Uterus (tissue), 4 donors: Measurements from ENCODE around the gene SAMD4A. TPM values are rescaled to one million over a fixed set of nuclear protein-coding genes. Genes with fewer than 3 reads are reported as not detected.

Experiments
- DNase-seq, 2 donors: peaks; one replicate each; pipeline ENCODE4 v3.0.0-alpha.2; 2019 to 2020
- H3K27ac ChIP-seq, 2 donors: fragments of 200-600 bp; sonication (generic); 1 replicate in 1 of 2; 2 replicates in 1 of 2; pipeline ENCODE4 v1.5.1; 2016 to 2018
- H3K27me3 ChIP-seq, 2 donors: fragments of 200-600 bp; sonication (generic); one replicate each; pipeline ENCODE4 v1.5.1; 2018 to 2019; ENCODE audit warnings: control low read depth in 1 of 2
- H3K36me3 ChIP-seq, 2 donors: fragments of 200-600 bp; sonication (generic); one replicate each; pipeline ENCODE4 v1.5.1; 2019; ENCODE audit warnings: control low read depth in 1 of 2
- H3K4me1 ChIP-seq, 2 donors: fragments of 200-600 bp; sonication (generic); one replicate each; pipeline ENCODE4 v1.5.1; 2018 to 2019; ENCODE audit warnings: control low read depth in 1 of 2
- H3K4me3 ChIP-seq, 2 donors: fragments of 200-600 bp; sonication (generic); 1 replicate in 1 of 2; 2 replicates in 1 of 2; pipeline ENCODE4 v1.5.1; 2018 to 2019; ENCODE audit warnings: mild to moderate bottlenecking in 1 of 2
- H3K9me3 ChIP-seq, 2 donors: fragments of 200-600 bp; sonication (generic); one replicate each; pipeline ENCODE4 v1.5.1; 2019; ENCODE audit warnings: control low read depth in 1 of 2
- POLR2A ChIP-seq, 2 donors: fragments of 450-650 bp; IDR thresholded peaks; one replicate each; pipeline ENCODE4 v1.6.1; 2016; ENCODE audit warnings: antibody characterized with exemption in 2 of 2, mild to moderate bottlenecking in 1 of 2, moderate library complexity in 1 of 2
- intact Hi-C: fragments of 100-400 bp; cut with DNase I; formaldehyde crosslinking; loops from one replicate; pipeline ENCODE4 v1.15.1; 2023; ENCODE audit warnings: low total_unique reads
- total RNA-seq, 4 donors: library from RNA; depleted of rRNA in 3 of 4; stranded (reverse); fragments of >200 nt in 3 of 4; gene quantifications; one replicate each; pipeline versions ENCODE4 v1.1.0 to v1.2.4, GENCODE V29; 2014 to 2023
- TF ChIP-seq, protein P1 (sequence below), 4 experiments: fragments of 200-600 bp in 2 of 4; fragments of 450-650 bp in 2 of 4; sonication (generic) in 2 of 4; IDR thresholded peaks; one replicate each; pipeline ENCODE4 v1.5.1; 2016 to 2019; ENCODE audit warnings: antibody characterized with exemption in 4 of 4, mild to moderate bottlenecking in 2 of 4, moderate library complexity in 1 of 4
- donor health status: DM: yes; HTN: yes; CAD: no.

The SAMD4A gene
- total RNA-seq, 4 donors from 2014 or later: 46.9 to 67.8 (median 55.0) TPM

DNA sequence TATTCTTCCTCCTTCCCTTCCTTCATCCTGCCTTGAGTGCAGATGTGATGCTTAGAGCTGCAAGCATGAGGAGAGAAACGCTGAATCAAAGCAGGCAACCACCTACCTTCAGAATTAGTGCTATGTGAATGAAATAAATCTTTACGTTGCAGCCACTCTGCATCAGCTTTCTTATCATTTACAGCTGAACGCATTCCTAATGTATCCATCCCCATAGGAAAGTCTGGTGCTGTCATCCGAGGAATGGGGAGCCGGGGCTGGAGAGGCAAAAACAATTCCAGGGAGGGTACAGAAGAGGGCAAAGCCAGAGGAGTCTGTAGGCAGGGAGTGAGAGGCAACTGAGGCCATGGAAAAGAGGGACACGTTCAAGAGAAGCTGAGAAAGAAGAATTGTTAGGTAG lies 245.7 kb downstream of the SAMD4A start:
- no peak overlapping the region for H3K27ac ChIP-seq
- intact Hi-C loops: no loop called here
- H3K9me3 ChIP-seq: no peaks in the 10 kb centered on the region
- no peak overlapping the region for H3K4me3 ChIP-seq
- no peaks in the 10 kb centered on the region for H3K4me1 ChIP-seq
- H3K27me3 ChIP-seq: no peaks in the 10 kb centered on the region
- DNase-seq: no peak
- TF ChIP-seq, protein P1, sequence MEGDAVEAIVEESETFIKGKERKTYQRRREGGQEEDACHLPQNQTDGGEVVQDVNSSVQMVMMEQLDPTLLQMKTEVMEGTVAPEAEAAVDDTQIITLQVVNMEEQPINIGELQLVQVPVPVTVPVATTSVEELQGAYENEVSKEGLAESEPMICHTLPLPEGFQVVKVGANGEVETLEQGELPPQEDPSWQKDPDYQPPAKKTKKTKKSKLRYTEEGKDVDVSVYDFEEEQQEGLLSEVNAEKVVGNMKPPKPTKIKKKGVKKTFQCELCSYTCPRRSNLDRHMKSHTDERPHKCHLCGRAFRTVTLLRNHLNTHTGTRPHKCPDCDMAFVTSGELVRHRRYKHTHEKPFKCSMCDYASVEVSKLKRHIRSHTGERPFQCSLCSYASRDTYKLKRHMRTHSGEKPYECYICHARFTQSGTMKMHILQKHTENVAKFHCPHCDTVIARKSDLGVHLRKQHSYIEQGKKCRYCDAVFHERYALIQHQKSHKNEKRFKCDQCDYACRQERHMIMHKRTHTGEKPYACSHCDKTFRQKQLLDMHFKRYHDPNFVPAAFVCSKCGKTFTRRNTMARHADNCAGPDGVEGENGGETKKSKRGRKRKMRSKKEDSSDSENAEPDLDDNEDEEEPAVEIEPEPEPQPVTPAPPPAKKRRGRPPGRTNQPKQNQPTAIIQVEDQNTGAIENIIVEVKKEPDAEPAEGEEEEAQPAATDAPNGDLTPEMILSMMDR (IDR thresholded peaks at IDR 0.05): no peak
- no peak for TF ChIP-seq POLR2A (IDR thresholded peaks at IDR 0.05)
- H3K36me3 ChIP-seq: no peaks in the 10 kb centered on the region

DNA sequence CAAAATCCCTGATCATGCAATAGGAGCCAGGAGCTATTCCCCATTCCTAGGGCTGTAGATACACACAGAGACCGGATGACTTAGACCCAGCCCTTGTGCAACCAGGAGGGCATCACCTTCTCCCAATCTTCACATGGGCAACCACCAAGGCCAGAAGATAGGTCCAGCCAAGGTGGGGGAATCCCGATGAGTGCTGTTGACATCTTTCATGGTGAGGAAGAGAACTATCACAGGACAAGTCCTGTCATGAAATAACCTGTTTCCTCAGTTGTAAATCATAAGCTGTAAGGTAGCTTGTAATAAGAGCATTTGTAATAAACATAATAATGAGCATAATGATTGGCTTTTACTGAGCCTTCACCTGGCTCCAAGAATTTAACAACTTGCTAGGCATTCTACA lies 246.2 kb downstream of the SAMD4A start:
- TF ChIP-seq POLR2A (IDR thresholded peaks at IDR 0.05): no peak
- TF ChIP-seq, protein P1 (IDR thresholded peaks at IDR 0.05): no peak
- H3K4me3 ChIP-seq: no peak overlapping the region
- intact Hi-C loops: no loop called here
- no peaks in the 10 kb centered on the region for H3K27me3 ChIP-seq
- H3K27ac ChIP-seq: no peak overlapping the region
- H3K9me3 ChIP-seq: no peaks in the 10 kb centered on the region
- DNase-seq: no peak
- no peaks in the 10 kb centered on the region for H3K4me1 ChIP-seq
- no peaks in the 10 kb centered on the region for H3K36me3 ChIP-seq

DNA sequence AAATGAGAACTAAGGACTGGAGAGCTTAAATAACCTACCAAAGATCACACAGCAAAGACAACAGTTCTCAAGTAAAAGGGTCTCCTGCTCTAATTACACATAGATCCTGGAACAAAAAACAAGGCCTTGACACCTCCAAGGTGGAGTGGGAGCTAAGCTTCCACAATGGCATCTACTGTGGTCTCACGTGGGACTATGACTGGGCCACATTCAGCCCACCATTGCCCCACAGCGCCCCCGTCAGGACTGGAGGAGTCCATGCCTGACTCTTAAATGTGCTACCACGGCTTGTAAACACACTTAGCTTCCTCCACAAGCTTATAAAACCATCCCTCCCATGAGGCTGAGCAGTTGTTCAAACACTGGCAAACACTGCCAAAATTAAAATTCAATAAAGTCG lies 247.1 kb downstream of the SAMD4A start:
- intact Hi-C loops: no loop called here
- TF ChIP-seq, protein P1 (IDR thresholded peaks at IDR 0.05): no peak
- no peak for TF ChIP-seq POLR2A (IDR thresholded peaks at IDR 0.05)
- H3K27ac ChIP-seq: no peak overlapping the region
- H3K4me1 ChIP-seq: no peaks in the 10 kb centered on the region
- DNase-seq: no peak
- H3K9me3 ChIP-seq: no peaks in the 10 kb centered on the region
- H3K4me3 ChIP-seq: no peak overlapping the region
- H3K36me3 ChIP-seq: no peaks in the 10 kb centered on the region
- no peaks in the 10 kb centered on the region for H3K27me3 ChIP-seq

DNA sequence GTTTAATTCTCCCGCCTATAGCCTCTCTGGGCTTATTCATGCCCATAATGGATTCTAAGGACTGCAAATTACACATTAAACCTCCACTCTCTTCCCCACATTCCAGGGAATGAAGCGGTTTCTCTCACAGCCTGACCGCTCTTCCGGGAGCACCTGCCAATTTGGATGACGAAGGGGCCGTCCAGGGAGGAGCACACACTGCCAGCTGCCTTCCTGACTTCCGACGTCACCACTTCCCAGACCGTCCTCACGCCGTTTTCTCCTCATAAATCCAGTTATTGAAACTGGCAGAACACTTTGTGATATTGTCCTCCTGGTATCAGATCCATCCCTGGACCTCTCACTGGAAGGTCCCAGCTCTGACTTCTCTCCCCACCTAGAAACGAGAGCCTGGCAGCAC lies 248.1 kb downstream of the SAMD4A start:
- Histone ChIP-seq H3K4me1 (no peaks in the 10 kb centered on the region), H3K27ac (no peak overlapping the region), H3K27me3 (no peaks in the 10 kb centered on the region), H3K36me3 (no peaks in the 10 kb centered on the region), H3K4me3 (no peak overlapping the region), H3K9me3 (no peaks in the 10 kb centered on the region)
- intact Hi-C loops: no loop called here
- DNase-seq: no peak
- TF ChIP-seq POLR2A (IDR thresholded peaks at IDR 0.05): no peak
- TF ChIP-seq, protein P1 (IDR thresholded peaks at IDR 0.05): no peak

DNA sequence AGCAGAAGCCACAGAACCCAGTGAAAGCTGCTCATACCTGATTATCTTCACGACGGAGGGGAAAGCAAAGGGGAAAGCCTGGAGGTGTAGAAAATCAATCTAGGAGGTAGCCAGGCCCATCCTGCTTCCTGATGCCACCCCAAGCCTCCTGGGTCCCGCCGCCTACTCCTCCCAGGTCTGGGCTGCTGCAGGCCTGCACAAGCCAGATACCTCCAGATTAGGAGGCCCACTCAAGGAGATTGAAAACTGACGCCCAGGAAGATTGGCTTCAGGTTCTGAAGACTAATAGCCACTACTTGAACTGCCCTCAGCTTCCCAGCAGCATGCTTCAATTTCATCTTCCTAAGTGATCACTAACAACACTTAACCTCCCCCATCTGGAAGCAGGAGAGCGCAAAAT lies 248.6 kb downstream of the SAMD4A start:
- Histone ChIP-seq H3K27me3 (no peaks in the 10 kb centered on the region), H3K4me1 (no peaks in the 10 kb centered on the region), H3K4me3 (no peak overlapping the region), H3K27ac (no peak overlapping the region), H3K36me3 (no peaks in the 10 kb centered on the region), H3K9me3 (no peaks in the 10 kb centered on the region)
- TF ChIP-seq, protein P1 (IDR thresholded peaks at IDR 0.05): no peak
- TF ChIP-seq POLR2A (IDR thresholded peaks at IDR 0.05): no peak
- intact Hi-C loops: no loop called here
- DNase-seq: no peak
